Vagina (tissue), 2 donors: Measurements from ENCODE around the gene GCHFR.

ENCODE experiments used
- CTCF ChIP-seq, 3 experiments: fragments of 450-650 bp in 2 of 3; fragments of 200-600 bp in 1 of 3; sonication (generic) in 1 of 3; IDR thresholded peaks; one replicate each; pipeline ENCODE4 v1.5.1; 2017 to 2019; ENCODE audit warnings: antibody characterized with exemption in 3 of 3, mild to moderate bottlenecking in 2 of 3, moderate library complexity in 2 of 3
- POLR2A ChIP-seq, 2 donors: fragments of 450-650 bp; IDR thresholded peaks; one replicate each; pipeline ENCODE4 v1.6.1; 2017; ENCODE audit warnings: antibody characterized with exemption in 2 of 2, mild to moderate bottlenecking in 2 of 2, moderate library complexity in 2 of 2

GRCh38 chr15:40731034-40731433 lies 32.8 kb upstream of the GCHFR start:
- no peak for TF ChIP-seq CTCF (IDR thresholded peaks at IDR 0.05)
- no peak for TF ChIP-seq POLR2A (IDR thresholded peaks at IDR 0.05)
